ENCODE measurements around the gene HBG1.
"Not testable (repeated sequence)": the region's sequence is repeated elsewhere in the genome, so short reads cannot be mapped to it uniquely, and the experiment has no call there.

Gene HBG1

DNA sequence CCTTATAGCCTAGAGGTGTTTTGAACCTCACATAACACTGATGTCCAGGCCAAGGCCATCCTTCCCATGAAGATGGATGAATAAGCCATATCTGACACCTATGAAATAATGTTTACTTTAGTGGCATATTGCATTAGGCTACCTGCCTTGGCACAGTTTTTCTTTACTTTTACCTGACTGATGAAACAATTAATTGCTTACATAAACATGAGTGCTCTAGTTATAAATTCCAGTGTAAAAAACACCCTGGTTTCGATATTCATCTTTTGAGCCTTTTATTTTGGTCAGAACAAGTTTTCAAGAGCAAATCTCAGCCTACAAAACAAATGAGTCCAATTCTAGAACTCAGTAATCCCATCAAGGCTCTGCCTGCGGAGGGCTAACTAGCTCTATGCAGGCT is 27.0 kb upstream of the HBG1 start:
- no peak for DNase-seq

GRCh38 chr11:5275369-5276110 is 25.9 kb upstream of the HBG1 start:
- no peak for DNase-seq

DNA sequence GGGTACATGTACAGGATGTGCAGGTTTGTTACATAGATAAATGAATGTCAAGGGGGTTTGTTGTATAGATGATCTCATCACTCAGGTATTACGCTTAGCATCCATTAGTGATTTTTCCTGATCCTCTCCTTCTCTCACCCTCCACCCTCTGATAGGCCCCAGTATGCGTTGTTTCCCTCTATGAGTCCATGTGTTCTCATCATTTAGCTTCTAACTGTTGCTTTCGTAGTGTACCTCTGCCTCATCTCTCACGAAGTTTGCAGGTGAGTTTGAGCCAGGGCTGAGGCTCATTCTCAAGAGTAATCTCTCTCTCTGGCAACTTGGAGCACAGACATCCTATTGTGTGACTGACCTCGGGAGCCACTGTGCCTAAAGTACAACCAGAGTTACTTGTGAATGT is 24.7 kb upstream of the HBG1 start:
- no peak for DNase-seq

DNA sequence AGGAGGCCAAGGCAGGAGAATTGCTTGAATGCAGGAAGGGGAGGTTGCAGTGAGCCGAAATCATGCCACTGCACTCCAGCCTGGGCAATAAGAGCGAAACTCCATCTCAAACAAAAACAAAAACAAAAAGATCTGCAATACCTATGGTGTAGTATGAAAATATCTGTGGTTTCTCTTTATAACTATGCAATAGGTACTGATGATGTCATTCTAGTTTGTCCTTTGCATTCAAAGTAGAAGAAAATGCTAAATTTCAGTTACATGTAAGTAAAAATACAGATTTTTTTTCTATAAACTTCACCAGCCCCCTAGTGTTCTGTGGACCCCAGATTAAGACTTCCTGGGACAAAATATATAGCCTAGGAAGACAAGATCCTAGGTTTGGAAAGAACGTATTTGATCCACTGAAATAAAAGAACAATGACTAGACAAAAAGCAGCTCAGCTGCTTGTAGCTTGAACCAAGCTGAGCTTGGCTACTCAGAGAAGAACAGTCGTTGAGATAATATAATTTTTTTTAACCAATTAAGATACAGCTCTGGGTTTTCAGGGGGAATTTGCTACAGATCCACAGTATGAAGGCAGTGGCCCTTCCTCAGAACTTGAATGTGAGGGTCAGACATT is 22.8 kb upstream of the HBG1 start:
- no peak for DNase-seq

- no peak for DNase-seq
Measured at GRCh38 chr11:5269715-5270147, 20.1 kb upstream of the HBG1 start, which contains the start of gene HBE1. Gene HBE1, minus strand, starts transcription at chr11:5269945. Its CDS starts 55 bp downstream, at chr11:5269890.

DNA sequence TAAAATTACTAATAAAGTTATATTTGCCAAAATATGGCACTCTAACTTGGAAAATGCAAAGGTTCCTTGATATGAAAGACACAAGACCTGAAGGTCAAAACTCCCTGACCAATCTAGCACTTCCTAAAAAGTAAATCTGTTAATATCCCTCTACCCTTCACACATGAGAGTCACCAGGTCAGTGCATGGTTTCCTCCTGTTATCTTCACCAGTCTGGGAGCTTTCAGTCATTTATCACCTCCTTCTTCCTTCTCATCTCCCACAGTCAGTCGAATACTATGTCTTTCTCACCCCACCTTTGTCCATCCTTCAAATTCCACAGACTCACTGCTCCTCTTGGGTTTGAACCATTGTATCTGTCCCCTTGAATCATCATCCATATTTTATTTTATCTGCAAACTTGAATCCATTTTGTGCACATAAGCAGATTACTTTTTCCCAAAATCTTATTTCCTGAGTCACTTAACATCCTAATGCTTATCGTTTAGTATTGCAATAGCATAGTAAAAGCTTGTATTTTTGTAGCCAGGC is 17.4 kb upstream of the HBG1 start:
- no peak for DNase-seq

GRCh38 chr11:5266609-5267008 is 17.0 kb upstream of the HBG1 start:
- no peak for DNase-seq

DNA sequence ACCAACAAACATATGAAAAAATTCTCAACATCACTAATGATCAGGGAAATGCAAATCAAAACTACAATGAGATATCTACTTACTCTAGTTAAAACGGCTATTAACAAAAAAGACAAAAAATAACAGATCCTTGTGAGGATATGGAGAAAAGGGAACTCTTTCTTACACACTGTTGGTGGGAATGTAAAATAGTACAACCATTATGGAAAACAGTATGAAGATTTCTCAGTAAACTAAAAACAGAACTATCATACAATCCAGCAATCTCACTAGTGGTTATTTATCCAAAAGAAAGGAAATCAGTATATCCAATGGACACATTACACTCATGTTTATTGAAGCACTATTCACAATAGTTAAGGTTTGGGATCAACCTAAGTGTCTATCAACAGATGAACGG is 16.2 kb upstream of the HBG1 start:
- no peak for DNase-seq

GRCh38 chr11:5258543-5259262 is 9.0 kb upstream of the HBG1 start:
- DNase-seq: no peak

- no peak for DNase-seq
Measured at GRCh38 chr11:5257296-5257695, 7.6 kb upstream of the HBG1 start.

- not testable (repeated sequence) for DNase-seq
Measured at GRCh38 chr11:5254646-5255413, 5.2 kb upstream of the HBG1 start, which contains the start of gene HBG2. Gene HBG2, minus strand, starts transcription at chr11:5254781. Its CDS starts 53 bp downstream, at chr11:5254728.

DNA sequence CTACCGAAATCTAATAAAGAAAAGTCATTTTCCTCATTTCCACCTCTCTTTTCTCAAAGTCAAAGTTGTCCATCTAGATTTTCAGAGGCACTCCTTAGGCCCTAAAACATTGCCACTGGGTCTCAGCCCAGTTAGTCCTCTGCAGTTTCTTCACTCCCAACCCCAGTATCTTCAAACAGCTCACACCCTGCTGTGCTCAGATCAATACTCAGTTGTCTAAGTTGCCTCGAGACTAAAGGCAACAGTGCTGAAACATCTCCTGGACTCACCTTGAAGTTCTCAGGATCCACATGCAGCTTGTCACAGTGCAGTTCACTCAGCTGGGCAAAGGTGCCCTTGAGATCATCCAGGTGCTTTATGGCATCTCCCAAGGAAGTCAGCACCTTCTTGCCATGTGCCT is 4.4 kb upstream of the HBG1 start:
- not testable (repeated sequence) for DNase-seq

DNA sequence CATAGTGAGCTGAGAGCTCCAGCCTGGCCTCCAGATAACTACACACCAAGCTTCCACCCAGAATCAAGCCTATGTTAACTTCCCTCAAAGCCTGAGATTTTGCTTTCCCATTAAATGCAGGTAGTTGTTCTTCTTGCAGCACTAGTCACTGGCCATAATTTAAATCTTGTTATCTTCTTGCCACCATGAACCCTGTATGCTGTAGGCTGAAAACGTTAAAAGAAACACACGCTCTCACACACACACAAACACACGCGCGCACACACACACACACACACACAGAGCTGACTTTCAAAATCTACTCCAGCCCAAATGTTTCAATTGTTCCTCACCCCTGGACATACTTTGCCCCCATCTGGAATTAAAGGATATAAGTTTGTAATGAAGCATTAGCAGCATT is 3.8 kb upstream of the HBG1 start:
- not testable (repeated sequence) for DNase-seq

DNA sequence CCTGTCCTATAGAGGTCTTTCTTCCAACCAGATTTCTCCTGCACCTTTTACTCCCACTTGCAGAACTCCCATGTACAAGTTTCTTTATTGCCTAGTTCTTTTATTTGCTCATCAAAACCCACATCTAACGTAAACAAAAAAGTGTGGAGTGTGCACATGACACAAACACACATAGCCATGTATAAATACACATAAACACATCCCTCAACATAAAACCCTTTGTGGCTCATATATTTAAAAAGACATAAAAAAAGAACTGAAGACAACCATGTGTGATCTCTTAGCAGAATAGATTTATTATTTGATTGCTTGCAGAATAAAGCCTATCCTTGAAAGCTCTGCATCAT is 3.2 kb upstream of the HBG1 start:
- no peak for DNase-seq

DNA sequence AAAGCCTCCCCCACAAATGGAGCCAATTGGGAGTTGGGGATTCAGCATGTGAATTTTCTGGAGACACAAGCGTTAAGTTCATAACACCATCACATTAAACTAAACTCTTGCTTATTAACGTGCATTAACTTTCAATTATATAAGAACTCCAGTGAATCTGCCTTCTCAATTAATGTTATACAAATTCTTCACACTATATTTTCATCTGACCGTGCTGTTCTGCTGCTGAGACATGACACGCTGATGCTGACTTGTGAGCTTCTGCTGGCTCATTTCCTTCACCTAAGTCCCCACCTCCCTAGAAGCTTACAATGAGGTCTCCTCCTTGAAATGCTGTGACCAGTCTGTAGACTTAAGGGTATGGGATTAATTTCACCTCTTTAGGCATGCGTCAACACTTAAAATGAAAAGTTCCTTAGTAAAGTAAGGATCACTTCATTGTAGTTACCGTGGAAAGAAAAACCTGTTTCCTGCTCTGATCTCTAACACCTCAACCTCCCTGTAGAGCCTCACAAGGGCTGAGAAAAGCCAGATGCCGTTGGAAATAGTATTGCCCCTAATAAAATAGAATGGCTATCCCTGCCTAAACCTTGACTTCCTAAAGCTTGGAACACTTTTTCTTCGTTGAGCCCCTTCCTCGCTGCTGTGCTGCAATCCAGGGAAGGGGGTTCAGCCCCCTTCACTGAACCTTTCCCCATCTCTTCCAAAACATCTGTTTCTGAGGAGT is 2.7 kb upstream of the HBG1 start:
- DNase-seq: no peak

DNA sequence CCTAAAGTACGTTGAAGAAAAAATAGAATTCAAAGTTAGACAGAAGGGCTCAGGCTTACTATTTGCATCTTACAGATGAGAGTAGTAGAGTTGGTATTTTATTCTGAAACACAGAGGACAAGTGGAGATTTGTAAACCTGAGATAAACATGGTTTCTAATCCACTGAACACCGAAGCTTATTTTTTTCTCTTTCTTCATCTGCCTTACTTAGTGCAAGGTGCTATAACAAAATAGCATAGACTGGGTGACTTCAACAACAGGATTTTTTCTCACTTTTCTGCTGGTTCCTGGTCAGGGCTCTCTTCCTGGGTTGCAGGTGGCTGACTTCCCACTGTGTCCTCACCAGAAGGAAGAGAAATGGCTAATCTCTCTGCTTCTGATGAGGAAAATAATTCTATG is 2.1 kb upstream of the HBG1 start:
- DNase-seq: no peak

GRCh38 chr11:5250543-5251204 is 1.0 kb upstream of the HBG1 start:
- DNase-seq: no peak

- DNase-seq: not testable (repeated sequence)
Measured at GRCh38 chr11:5248498-5248897, 1.2 kb downstream of the HBG1 start.

DNA sequence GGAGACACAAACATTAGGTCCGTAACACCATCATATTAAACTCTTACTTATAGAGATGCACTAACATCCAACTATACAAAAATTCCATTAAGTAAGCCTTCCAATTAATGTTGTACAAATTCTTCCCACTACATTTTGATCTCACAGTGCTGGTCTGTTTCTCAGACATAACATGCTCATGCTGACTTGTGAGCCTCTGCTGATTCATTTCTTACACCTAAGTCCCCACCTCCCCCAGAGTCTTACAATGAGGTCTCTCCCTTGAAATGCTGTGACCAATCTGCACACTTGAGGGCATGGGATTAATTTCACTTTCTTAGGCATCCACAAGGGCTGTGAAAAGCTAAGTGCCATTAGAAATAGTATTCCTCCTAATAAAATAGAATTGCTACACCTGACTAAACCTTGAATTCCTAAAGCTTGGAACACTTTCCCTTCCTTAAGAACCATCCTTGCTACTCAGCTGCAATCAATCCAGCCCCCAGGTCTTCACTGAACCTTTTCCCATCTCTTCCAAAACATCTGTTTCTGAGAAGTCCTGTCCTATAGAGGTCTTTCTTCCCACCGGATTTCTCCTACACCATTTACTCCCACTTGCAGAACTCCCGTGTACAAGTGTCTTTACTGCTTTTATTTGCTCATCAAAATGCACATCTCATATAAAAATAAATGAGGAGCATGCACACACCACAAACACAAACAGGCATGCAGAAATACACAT is 2.0 kb downstream of the HBG1 start:
- DNase-seq: no peak

DNA sequence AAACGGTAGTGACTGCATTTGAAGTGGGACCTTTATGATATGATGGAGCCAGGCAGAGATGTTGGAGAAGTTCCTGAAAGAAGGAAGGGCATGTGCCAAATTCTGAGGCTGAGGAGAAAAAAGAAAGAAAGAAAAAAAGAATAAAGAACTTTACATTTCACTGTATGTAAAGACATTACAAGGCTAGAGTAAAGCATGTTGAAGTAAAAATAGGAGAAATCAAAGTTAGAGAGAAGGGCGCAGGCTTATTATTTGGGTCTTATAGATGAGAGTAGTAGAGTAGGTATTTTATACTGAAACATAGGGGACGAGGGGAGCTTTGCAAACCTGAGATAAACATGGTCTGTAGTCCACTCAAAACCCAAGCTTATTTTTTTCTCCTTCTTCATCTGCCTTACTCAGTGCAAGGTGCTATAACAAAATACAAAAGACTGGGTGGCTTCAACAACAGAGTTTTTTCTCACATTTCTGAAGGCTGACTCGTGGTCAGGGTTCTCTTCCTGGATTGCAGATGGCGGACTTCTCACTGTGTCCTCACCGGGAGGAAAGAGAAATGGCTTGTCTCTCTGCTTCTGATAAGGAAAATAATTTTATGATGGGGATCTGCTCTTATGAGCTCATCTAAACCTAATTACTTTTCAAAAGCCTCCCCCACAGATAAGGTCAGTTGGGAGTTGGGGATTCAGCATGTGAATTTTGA is 2.7 kb downstream of the HBG1 start:
- no peak for DNase-seq

Data from CD4-positive, alpha-beta T cell treated with Interleukin-17A for 1 hour (primary cell).